Upper lobe of left lung (tissue), 6 donors: ENCODE data around the gene CYS1. TPM values are rescaled to one million over a fixed set of nuclear protein-coding genes. Genes with fewer than 3 reads are reported as not detected.

Source experiments
- ATAC-seq, 2 donors: fragments of 200-7000 bp; cut with Tn5 transposase; one replicate each; pipeline ENCODE4 v1.9.1; 2022; ENCODE audit warnings: mild to moderate bottlenecking in 2 of 2, moderate library complexity in 2 of 2; ENCODE audit not compliant: low FRiP score in 2 of 2
- DNase-seq, 2 donors: peaks; one replicate each; pipeline ENCODE4 v3.0.0-alpha.2; 2019 to 2020
- H3K27ac ChIP-seq, 4 donors: fragments of 200-600 bp; sonication (generic); one replicate each; pipeline ENCODE4 v1.5.1; 2016 to 2019
- H3K27me3 ChIP-seq, 4 donors: fragments of 200-600 bp; sonication (generic); one replicate each; pipeline ENCODE4 v1.5.1; 2017 to 2019
- H3K36me3 ChIP-seq, 4 donors: fragments of 200-600 bp; sonication (generic); one replicate each; pipeline ENCODE4 v1.5.1; 2016 to 2019
- H3K4me1 ChIP-seq, 4 donors: fragments of 200-600 bp; sonication (generic); one replicate each; pipeline ENCODE4 v1.5.1; 2018 to 2019
- H3K4me3 ChIP-seq, 4 donors: fragments of 200-600 bp; sonication (generic); one replicate each; pipeline ENCODE4 v1.5.1; 2017 to 2019; ENCODE audit warnings: mild to moderate bottlenecking in 2 of 4, moderate library complexity in 1 of 4
- H3K9me3 ChIP-seq, 4 donors: fragments of 200-600 bp; sonication (generic); one replicate each; pipeline ENCODE4 v1.5.1; 2018 to 2019
- EP300 ChIP-seq, 4 donors: sonication (generic); formaldehyde crosslinking; IDR thresholded peaks; one replicate each; pipeline ENCODE4 v1.5.1; 2017; ENCODE audit warnings: antibody characterized with exemption in 4 of 4, control low read depth in 2 of 4
- POLR2A ChIP-seq, 4 donors: fragments of 450-650 bp; IDR thresholded peaks; one replicate each; pipeline ENCODE4 v1.5.1; 2016 to 2017; ENCODE audit warnings: antibody characterized with exemption in 4 of 4, mild to moderate bottlenecking in 2 of 4
- POLR2AphosphoS5 ChIP-seq, 2 donors: sonication (generic); formaldehyde crosslinking; IDR thresholded peaks; one replicate each; pipeline ENCODE4 v1.5.1; 2017; ENCODE audit warnings: antibody characterized with exemption in 2 of 2
- WGBS, 2 donors: methylation state at CpG; one replicate each; pipeline ENCODE4 v1.1.5; 2017 to 2018; 5-methylcytosine and 5-hydroxymethylcytosine counted together
- total RNA-seq, 6 donors: library from RNA; depleted of rRNA in 4 of 6; stranded (reverse); fragments of >200 nt in 4 of 6; gene quantifications; one replicate each; pipeline versions ENCODE4 v1.1.0 to v1.2.1, GENCODE V29; 2016 to 2021
- TF ChIP-seq, protein P1 (sequence below), 6 experiments: fragments of 450-650 bp in 4 of 6; fragments of 200-600 bp in 2 of 6; sonication (generic) in 2 of 6; IDR thresholded peaks; one replicate each; pipeline ENCODE4 v1.5.1; 2016 to 2019; ENCODE audit warnings: antibody characterized with exemption in 6 of 6
- donor health status: DM: no; HTN: no; CAD: no; lungs with moderate emphysema.
- donor health status: DM: no; HTN: yes; CAD: no; lungs with severe emphysema.

Gene CYS1
- total RNA-seq, 6 donors from 2014 or later, result 1.0 to 8.2 (median 5.6) TPM

DNA sequence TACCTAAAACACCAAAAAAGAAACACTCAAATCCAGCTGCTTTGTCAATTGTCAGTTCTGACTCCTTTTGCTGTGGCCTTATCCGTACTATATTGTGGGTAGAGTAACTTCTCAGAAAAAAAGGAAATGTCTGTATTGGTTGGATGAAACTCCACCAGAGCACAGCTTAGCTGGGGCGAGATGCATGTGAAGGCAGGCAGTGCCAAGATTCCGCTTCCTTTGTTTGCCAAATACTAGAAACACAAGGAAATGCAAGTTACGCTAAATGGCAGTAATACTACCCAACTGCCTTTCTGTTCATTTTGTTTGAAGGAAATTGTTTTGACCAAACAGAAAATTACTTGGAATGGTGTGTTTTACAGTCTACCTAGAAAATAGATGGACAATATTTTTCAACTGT lies 26.9 kb downstream of the CYS1 start:
- Histone ChIP-seq H3K4me1 (peaks cover 27 to 54% (median 45%) of the 10 kb centered on the region in 4 donors), H3K36me3 (peaks cover 0 to 72% (median 21%) of the 10 kb centered on the region in 4 donors), H3K9me3 (no peaks in the 10 kb centered on the region), H3K27ac (peak overlapping the region in 2 of 4 donors; percentile 5 to 43), H3K4me3 (no peak overlapping the region), H3K27me3 (no peaks in the 10 kb centered on the region)
- WGBS, 2 donors, result 47 to 60% methylated on average over 4 of the region's 4 CpGs
- DNase-seq, result no peak
- no peak for ATAC-seq
- TF ChIP-seq POLR2AphosphoS5 (IDR thresholded peaks at IDR 0.05) (no peak), POLR2A (IDR thresholded peaks at IDR 0.05) (no peak), EP300 (IDR thresholded peaks at IDR 0.05) (no peak)
- TF ChIP-seq, protein P1, sequence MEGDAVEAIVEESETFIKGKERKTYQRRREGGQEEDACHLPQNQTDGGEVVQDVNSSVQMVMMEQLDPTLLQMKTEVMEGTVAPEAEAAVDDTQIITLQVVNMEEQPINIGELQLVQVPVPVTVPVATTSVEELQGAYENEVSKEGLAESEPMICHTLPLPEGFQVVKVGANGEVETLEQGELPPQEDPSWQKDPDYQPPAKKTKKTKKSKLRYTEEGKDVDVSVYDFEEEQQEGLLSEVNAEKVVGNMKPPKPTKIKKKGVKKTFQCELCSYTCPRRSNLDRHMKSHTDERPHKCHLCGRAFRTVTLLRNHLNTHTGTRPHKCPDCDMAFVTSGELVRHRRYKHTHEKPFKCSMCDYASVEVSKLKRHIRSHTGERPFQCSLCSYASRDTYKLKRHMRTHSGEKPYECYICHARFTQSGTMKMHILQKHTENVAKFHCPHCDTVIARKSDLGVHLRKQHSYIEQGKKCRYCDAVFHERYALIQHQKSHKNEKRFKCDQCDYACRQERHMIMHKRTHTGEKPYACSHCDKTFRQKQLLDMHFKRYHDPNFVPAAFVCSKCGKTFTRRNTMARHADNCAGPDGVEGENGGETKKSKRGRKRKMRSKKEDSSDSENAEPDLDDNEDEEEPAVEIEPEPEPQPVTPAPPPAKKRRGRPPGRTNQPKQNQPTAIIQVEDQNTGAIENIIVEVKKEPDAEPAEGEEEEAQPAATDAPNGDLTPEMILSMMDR (IDR thresholded peaks at IDR 0.05), result no peak

DNA sequence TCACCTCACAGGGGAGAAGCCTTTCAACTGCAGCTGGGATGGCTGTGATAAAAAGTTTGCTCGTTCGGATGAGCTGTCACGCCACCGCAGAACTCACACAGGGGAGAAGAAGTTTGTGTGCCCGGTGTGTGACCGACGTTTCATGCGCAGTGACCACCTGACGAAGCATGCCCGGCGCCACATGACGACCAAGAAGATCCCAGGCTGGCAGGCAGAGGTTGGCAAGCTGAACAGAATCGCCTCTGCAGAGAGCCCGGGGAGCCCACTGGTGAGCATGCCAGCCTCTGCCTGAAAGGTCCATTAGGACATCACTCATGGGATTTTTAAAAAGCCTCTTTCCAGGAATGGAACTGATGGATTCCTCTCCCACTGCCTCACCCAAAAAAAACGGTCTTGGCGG lies 28.0 kb downstream of the CYS1 start:
- Histone ChIP-seq H3K36me3 (peaks cover 4 to 84% (median 32%) of the 10 kb centered on the region in 4 donors), H3K4me1 (peaks cover 24 to 57% (median 48%) of the 10 kb centered on the region in 4 donors), H3K27me3 (no peaks in the 10 kb centered on the region), H3K9me3 (no peaks in the 10 kb centered on the region), H3K4me3 (no peak overlapping the region), H3K27ac (no peak overlapping the region)
- 86 to 91% methylated on average over 16 of the region's 16 CpGs for WGBS, 2 donors
- TF ChIP-seq EP300 (IDR thresholded peaks at IDR 0.05) (no peak), POLR2AphosphoS5 (IDR thresholded peaks at IDR 0.05) (no peak), POLR2A (IDR thresholded peaks at IDR 0.05) (no peak)
- TF ChIP-seq, protein P1 (IDR thresholded peaks at IDR 0.05), result no peak
- peak in 1 of 2 donors; percentile 38 for DNase-seq
- ATAC-seq, result no peak

DNA sequence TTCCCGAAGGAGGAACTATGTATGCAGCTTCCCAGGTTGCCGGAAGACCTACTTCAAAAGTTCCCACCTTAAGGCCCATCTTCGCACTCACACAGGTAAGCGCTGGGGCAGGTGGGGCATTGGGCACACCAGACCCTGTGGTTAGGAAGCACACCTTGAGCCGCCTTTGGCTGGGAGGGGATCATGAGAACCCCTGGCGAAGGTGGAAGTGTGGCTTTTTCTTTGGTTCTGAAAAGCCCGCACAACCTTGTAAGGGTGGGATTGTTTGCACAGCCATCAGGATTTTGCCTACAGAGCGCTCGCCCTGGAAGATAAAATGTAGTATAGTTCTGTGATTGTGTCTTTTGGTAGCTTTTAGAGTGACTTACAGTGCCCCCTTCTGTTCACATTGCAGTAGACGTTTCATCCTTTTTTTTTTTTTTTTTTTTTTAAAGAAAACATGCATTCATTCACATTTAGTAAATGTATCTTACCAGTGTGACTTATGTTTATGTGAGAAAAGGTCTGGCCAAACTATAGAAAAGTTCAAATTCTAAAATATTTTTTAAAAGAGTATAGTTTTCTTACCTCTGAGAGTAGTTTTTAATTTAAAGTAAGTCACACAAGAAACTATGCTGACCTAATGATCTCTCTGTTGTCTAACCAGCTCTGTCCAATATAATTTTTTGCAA lies 31.6 kb downstream of the CYS1 start:
- ATAC-seq (peak in 1 of 2 donors; percentile 25), DNase-seq (no peak)
- H3K9me3 ChIP-seq, result no peaks in the 10 kb centered on the region
- TF ChIP-seq, protein P1 (IDR thresholded peaks at IDR 0.05), result peak; percentile 26 to 52 (median 38)
- no peak for TF ChIP-seq POLR2A (IDR thresholded peaks at IDR 0.05)
- H3K36me3 ChIP-seq, result peaks cover 4 to 76% (median 34%) of the 10 kb centered on the region in 4 donors
- 37 to 55% methylated on average over 6 to 10 of the region's 10 CpGs for WGBS, 2 donors
- peaks cover 32 to 64% (median 42%) of the 10 kb centered on the region in 4 donors for H3K4me1 ChIP-seq
- H3K4me3 ChIP-seq, result no peak overlapping the region
- H3K27ac ChIP-seq, result peak overlapping the region in 2 of 4 donors; percentile 93 to 96
- H3K27me3 ChIP-seq, result no peaks in the 10 kb centered on the region

DNA sequence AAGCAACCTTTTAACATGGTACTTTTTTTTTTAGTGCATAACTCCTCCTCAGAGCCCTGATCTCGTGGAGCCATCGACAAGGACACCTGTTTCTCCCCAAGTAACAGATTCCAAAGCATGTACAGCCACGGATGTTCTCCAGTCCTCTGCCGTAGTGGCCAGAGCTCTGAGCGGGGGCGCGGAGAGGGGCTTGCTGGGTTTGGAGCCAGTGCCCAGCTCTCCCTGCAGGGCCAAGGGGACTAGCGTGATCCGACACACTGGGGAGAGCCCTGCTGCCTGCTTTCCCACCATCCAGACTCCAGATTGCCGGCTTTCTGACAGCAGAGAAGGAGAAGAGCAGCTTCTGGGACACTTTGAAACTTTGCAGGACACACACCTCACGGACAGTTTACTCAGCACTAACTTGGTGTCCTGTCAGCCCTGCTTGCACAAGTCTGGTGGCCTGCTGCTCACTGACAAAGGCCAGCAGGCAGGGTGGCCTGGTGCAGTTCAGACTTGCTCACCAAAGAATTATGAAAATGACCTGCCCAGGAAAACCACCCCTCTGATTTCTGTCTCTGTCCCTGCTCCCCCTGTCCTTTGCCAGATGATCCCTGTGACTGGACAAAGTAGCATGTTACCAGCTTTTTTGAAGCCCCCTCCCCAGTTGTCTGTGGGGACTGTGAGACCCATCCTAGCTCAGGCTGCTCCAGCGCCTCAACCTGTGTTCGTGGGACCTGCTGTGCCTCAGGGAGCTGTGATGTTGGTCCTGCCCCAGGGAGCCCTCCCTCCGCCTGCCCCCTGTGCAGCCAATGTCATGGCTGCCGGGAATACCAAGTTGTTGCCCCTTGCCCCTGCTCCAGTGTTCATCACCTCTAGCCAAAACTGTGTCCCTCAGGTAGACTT lies 32.4 kb downstream of the CYS1 start:
- WGBS, 2 donors, result 89 to 97% methylated on average over 11 to 15 of the region's 15 CpGs
- TF ChIP-seq POLR2A (IDR thresholded peaks at IDR 0.05) (no peak), POLR2AphosphoS5 (IDR thresholded peaks at IDR 0.05) (no peak), EP300 (IDR thresholded peaks at IDR 0.05) (no peak)
- TF ChIP-seq, protein P1 (IDR thresholded peaks at IDR 0.05), result no peak
- DNase-seq (peak in 1 of 2 donors; percentile 49), ATAC-seq (no peak)
- peaks cover 4 to 69% (median 34%) of the 10 kb centered on the region in 4 donors for H3K36me3 ChIP-seq
- H3K27ac ChIP-seq, result peak overlapping the region in 2 of 4 donors; percentile 93 to 96
- no peaks in the 10 kb centered on the region for H3K9me3 ChIP-seq
- H3K27me3 ChIP-seq, result no peaks in the 10 kb centered on the region
- peaks cover 24 to 56% (median 35%) of the 10 kb centered on the region in 4 donors for H3K4me1 ChIP-seq
- no peak overlapping the region for H3K4me3 ChIP-seq
